Neural progenitor cell (in vitro differentiated cells): ENCODE results near the gene TMEM185B. TPM values are rescaled to one million over a fixed set of nuclear protein-coding genes. Genes with fewer than 3 reads are reported as not detected.
"Not testable (repeated sequence)": the region's sequence is repeated elsewhere in the genome, so short reads cannot be mapped to it uniquely, and the experiment has no call there.

Source experiments
- DNase-seq: peaks from one replicate; pipeline ENCODE4 v3.0.0-alpha.2; 2016; ENCODE audit warnings: low spot score
- H2AFZ ChIP-seq: fragments of 200-600 bp; sonication (generic); replicated peaks from 2 replicates; pipeline ENCODE4 v1.6.1; 2016; ENCODE audit warnings: antibody characterized with exemption
- H3F3A ChIP-seq: fragments of 200-600 bp; sonication (generic); 2 replicates; pipeline ENCODE4 v1.6.1; 2016; ENCODE audit warnings: antibody characterized with exemption, low read depth
- H3K27ac ChIP-seq: fragments of 200-600 bp; sonication (generic); 2 replicates; pipeline ENCODE4 v1.5.1; 2016; ENCODE audit warnings: mild to moderate bottlenecking
- H3K27me3 ChIP-seq: fragments of 200-600 bp; sonication (generic); 2 replicates; pipeline ENCODE4 v1.6.1; 2016; ENCODE audit warnings: mild to moderate bottlenecking, moderate library complexity
- H3K36me3 ChIP-seq: fragments of 200-600 bp; sonication (generic); 2 replicates; pipeline ENCODE4 v1.5.1; 2016
- H3K4me1 ChIP-seq: fragments of 200-600 bp; sonication (generic); 2 replicates; pipeline ENCODE4 v1.6.1; 2016; ENCODE audit warnings: mixed run types
- H3K4me2 ChIP-seq: fragments of 200-600 bp; sonication (generic); 2 replicates; pipeline ENCODE4 v1.6.1; 2016
- H3K4me3 ChIP-seq: fragments of 200-600 bp; sonication (generic); 2 replicates; pipeline ENCODE4 v1.5.1; 2016
- H3K79me2 ChIP-seq: fragments of 200-600 bp; sonication (generic); 2 replicates; pipeline ENCODE4 v1.6.1; 2016; ENCODE audit warnings: low read depth
- H3K9ac ChIP-seq: fragments of 200-600 bp; sonication (generic); 2 replicates; pipeline ENCODE4 v1.6.1; 2016
- H3K9me3 ChIP-seq: fragments of 200-600 bp; sonication (generic); 2 replicates; pipeline ENCODE4 v1.5.1; 2016; ENCODE audit warnings: low read depth
- H4K20me1 ChIP-seq: fragments of 200-600 bp; sonication (generic); 2 replicates; pipeline ENCODE4 v1.6.1; 2016; ENCODE audit warnings: low read depth
- H3K27ac Mint-ChIP-seq: 3 replicates; pipeline ENCODE4 v1.8.0; 2021; ENCODE audit warnings: mixed read lengths
- H3K27me3 Mint-ChIP-seq: 2 replicates; pipeline ENCODE4 v1.8.0; 2022; ENCODE audit warnings: low read depth, mild to moderate bottlenecking, inconsistent platforms, moderate library complexity, mixed read lengths; ENCODE audit not compliant: insufficient read depth
- H3K36me3 Mint-ChIP-seq: 3 replicates; pipeline ENCODE4 v1.8.0; 2021; ENCODE audit warnings: mixed read lengths
- H3K4me1 Mint-ChIP-seq: 3 replicates; pipeline ENCODE4 v1.8.0; 2021; ENCODE audit warnings: mixed read lengths
- H3K4me3 Mint-ChIP-seq: 3 replicates; pipeline ENCODE4 v1.8.0; 2021; ENCODE audit warnings: mild to moderate bottlenecking, moderate library complexity, mixed read lengths
- H3K9me3 Mint-ChIP-seq: 3 replicates; pipeline ENCODE4 v1.8.0; 2020; ENCODE audit warnings: mixed read lengths
- EZH2 ChIP-seq: fragments of 200-600 bp; sonication (generic); IDR thresholded peaks from 2 replicates; pipeline ENCODE4 v1.6.1; 2017; ENCODE audit warnings: antibody characterized with exemption, mild to moderate bottlenecking, moderate library complexity
- EZH2phosphoT487 ChIP-seq: fragments of 200-600 bp; sonication (generic); IDR thresholded peaks from 2 replicates; pipeline ENCODE4 v1.6.1; 2017; ENCODE audit warnings: antibody characterized with exemption
- total RNA-seq: library from RNA; depleted of rRNA; stranded (reverse); fragments of >200 nt; gene quantifications from 2 replicates; pipeline ENCODE4 v1.2.3, GENCODE V29; 2015; ENCODE audit warnings: low replicate concordance
- TF ChIP-seq, protein P1 (sequence below): fragments of 200-600 bp; sonication (generic); IDR thresholded peaks from 2 replicates; pipeline ENCODE4 v1.5.1; 2017; ENCODE audit warnings: antibody characterized with exemption, mild to moderate bottlenecking

TMEM185B gene
- total RNA-seq, 1 donor from 2014 or later: 11.1 TPM

DNA sequence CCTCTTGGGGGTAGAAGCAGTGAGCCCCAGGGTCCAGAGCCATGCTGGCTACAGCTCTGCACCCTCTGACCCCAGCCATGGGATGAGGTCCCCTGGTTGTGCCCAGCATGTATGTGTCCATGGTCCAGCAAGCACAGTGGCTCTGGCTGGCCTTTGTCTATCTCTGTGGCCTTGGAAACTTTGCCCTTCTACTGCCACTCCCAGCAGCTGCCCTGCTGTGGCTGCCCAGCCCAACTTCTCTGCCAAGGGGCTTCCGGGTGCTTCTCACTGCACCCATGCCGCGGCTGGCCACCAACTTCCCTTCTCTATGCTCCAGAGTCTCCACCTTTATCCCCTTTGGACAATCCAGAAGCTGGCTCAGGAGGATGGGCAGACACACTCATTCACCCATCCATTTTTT is 18.8 kb downstream of the TMEM185B start:
- H3K4me1 ChIP-seq: peaks cover 3% of the 10 kb centered on the region
- H2AFZ ChIP-seq: no peak overlapping the region
- no peak overlapping the region for H3K4me3 ChIP-seq
- no peak overlapping the region for H3K27ac Mint-ChIP-seq
- no peak overlapping the region for H3K27ac ChIP-seq
- peaks cover 1% of the 10 kb centered on the region for H3K9me3 Mint-ChIP-seq
- H3K36me3 ChIP-seq: no peaks in the 10 kb centered on the region
- TF ChIP-seq EZH2phosphoT487 (no peak), EZH2 (no peak)
- TF ChIP-seq, protein P1, sequence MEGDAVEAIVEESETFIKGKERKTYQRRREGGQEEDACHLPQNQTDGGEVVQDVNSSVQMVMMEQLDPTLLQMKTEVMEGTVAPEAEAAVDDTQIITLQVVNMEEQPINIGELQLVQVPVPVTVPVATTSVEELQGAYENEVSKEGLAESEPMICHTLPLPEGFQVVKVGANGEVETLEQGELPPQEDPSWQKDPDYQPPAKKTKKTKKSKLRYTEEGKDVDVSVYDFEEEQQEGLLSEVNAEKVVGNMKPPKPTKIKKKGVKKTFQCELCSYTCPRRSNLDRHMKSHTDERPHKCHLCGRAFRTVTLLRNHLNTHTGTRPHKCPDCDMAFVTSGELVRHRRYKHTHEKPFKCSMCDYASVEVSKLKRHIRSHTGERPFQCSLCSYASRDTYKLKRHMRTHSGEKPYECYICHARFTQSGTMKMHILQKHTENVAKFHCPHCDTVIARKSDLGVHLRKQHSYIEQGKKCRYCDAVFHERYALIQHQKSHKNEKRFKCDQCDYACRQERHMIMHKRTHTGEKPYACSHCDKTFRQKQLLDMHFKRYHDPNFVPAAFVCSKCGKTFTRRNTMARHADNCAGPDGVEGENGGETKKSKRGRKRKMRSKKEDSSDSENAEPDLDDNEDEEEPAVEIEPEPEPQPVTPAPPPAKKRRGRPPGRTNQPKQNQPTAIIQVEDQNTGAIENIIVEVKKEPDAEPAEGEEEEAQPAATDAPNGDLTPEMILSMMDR: no peak
- peaks cover 5% of the 10 kb centered on the region for H3K4me1 Mint-ChIP-seq
- H3K36me3 Mint-ChIP-seq: no peaks in the 10 kb centered on the region
- peaks cover 2% of the 10 kb centered on the region for H3K27me3 Mint-ChIP-seq
- no peaks in the 10 kb centered on the region for H3K27me3 ChIP-seq
- H3K4me2 ChIP-seq: no peak overlapping the region
- no peaks in the 10 kb centered on the region for H3K79me2 ChIP-seq
- no peak overlapping the region for H3K9ac ChIP-seq
- no peaks in the 10 kb centered on the region for H3K9me3 ChIP-seq
- no peak overlapping the region for H3K4me3 Mint-ChIP-seq
- H3F3A ChIP-seq: peaks cover 3% of the 10 kb centered on the region
- no peaks in the 10 kb centered on the region for H4K20me1 ChIP-seq
- DNase-seq: no peak

DNA sequence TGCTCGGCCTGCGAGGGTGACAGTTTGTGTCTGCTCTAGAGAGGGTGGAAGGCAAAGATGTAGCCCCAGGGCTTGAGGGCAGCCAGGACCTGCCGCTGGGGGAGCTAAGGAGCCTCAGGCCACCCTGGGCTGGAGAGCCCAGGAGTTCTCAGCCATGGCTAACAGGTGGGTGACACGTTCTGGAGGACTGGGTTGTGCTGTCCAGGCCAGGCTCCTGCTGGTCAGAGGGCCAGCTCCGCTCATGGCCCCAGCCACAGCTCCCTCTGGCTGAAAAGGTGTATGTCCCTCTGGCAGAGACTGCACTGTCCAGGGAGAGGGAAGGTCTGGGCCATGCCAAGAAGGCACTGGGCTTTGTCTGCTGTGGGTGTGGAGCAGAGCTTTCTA is 19.2 kb downstream of the TMEM185B start:
- no peak overlapping the region for H3K4me3 ChIP-seq
- H3K27me3 ChIP-seq: no peaks in the 10 kb centered on the region
- H3K36me3 ChIP-seq: no peaks in the 10 kb centered on the region
- Mint-ChIP-seq H3K27ac (no peak overlapping the region), H3K27me3 (peaks cover 2% of the 10 kb centered on the region), H3K4me1 (peaks cover 5% of the 10 kb centered on the region), H3K9me3 (peaks cover 4% of the 10 kb centered on the region), H3K36me3 (no peaks in the 10 kb centered on the region), H3K4me3 (no peak overlapping the region)
- H3K9me3 ChIP-seq: no peaks in the 10 kb centered on the region
- no peak overlapping the region for H2AFZ ChIP-seq
- no peak overlapping the region for H3K4me2 ChIP-seq
- peaks cover 3% of the 10 kb centered on the region for H3K4me1 ChIP-seq
- no peak for TF ChIP-seq EZH2
- TF ChIP-seq, protein P1: peak; percentile 13
- DNase-seq: no peak
- no peaks in the 10 kb centered on the region for H4K20me1 ChIP-seq
- H3K79me2 ChIP-seq: no peaks in the 10 kb centered on the region
- no peak overlapping the region for H3K27ac ChIP-seq
- H3F3A ChIP-seq: peaks cover 3% of the 10 kb centered on the region
- no peak overlapping the region for H3K9ac ChIP-seq

GRCh38 chr2:120203251-120204021 is 19.8 kb downstream of the TMEM185B start:
- H3K27me3 Mint-ChIP-seq: peaks cover 2% of the 10 kb centered on the region
- Histone ChIP-seq H2AFZ (no peak overlapping the region), H4K20me1 (no peaks in the 10 kb centered on the region), H3F3A (peaks cover 3% of the 10 kb centered on the region), H3K4me1 (peaks cover 3% of the 10 kb centered on the region), H3K9ac (no peak overlapping the region), H3K4me2 (no peak overlapping the region), H3K9me3 (no peaks in the 10 kb centered on the region), H3K79me2 (no peaks in the 10 kb centered on the region), H3K36me3 (no peaks in the 10 kb centered on the region), H3K27ac (no peak overlapping the region), H3K27me3 (no peaks in the 10 kb centered on the region), H3K4me3 (no peak overlapping the region)
- peaks cover 9% of the 10 kb centered on the region for H3K9me3 Mint-ChIP-seq
- H3K4me1 Mint-ChIP-seq: peaks cover 5% of the 10 kb centered on the region
- DNase-seq: no peak
- no peak overlapping the region for H3K4me3 Mint-ChIP-seq
- no peaks in the 10 kb centered on the region for H3K36me3 Mint-ChIP-seq
- TF ChIP-seq EZH2: no peak
- TF ChIP-seq, protein P1: no peak
- TF ChIP-seq EZH2phosphoT487: no peak
- H3K27ac Mint-ChIP-seq: no peak overlapping the region

GRCh38 chr2:120199817-120200459 is 23.3 kb downstream of the TMEM185B start:
- not testable (repeated sequence) for DNase-seq, H3K36me3 Mint-ChIP-seq, H3F3A ChIP-seq, H3K27ac ChIP-seq, H3K9ac ChIP-seq, H3K79me2 ChIP-seq, H3K4me1 Mint-ChIP-seq, H3K27me3 ChIP-seq, H3K4me3 Mint-ChIP-seq, H3K27ac Mint-ChIP-seq, H3K27me3 Mint-ChIP-seq, H3K36me3 ChIP-seq, H3K4me3 ChIP-seq, H3K9me3 ChIP-seq, H2AFZ ChIP-seq, H4K20me1 ChIP-seq, H3K4me1 ChIP-seq, H3K4me2 ChIP-seq
- peaks cover 20% of the 10 kb centered on the region for H3K9me3 Mint-ChIP-seq
